Natural killer cell (primary cell): ENCODE measurements around the gene PRR23E. TPM values are rescaled to one million over a fixed set of nuclear protein-coding genes. Genes with fewer than 3 reads are reported as not detected.

Source experiments
- ATAC-seq, 3 donors: fragments of 150-1000 bp in 2 of 3; fragments of 200-7000 bp in 1 of 3; cut with Tn5 transposase; 1 replicate in 1 of 3; 2 replicates in 2 of 3; pipeline ENCODE4 v1.10.0; 2021; ENCODE audit warnings: mild to moderate bottlenecking in 2 of 3, moderate library complexity in 2 of 3
- DNase-seq, 2 donors: peaks; one replicate each; pipeline versions ENCODE4 v3.0.0 to v3.0.0-alpha.2; 2013 to 2021; ENCODE audit warnings: mixed read lengths in 1 of 2
- H3K27ac ChIP-seq: one replicate; pipeline ENCODE4 v1.5.1; 2013; ENCODE audit warnings: mild to moderate bottlenecking, low read length
- H3K27me3 ChIP-seq: one replicate; pipeline ENCODE4 v1.6.1; 2013; ENCODE audit warnings: low read length; ENCODE audit not compliant: control insufficient read depth, insufficient read depth
- H3K36me3 ChIP-seq: one replicate; pipeline ENCODE4 v1.6.1; 2013; ENCODE audit warnings: low read length; ENCODE audit not compliant: control insufficient read depth, insufficient read depth
- H3K4me1 ChIP-seq: one replicate; pipeline ENCODE4 v1.6.1; 2013; ENCODE audit warnings: low read length; ENCODE audit not compliant: control insufficient read depth, insufficient read depth
- H3K4me3 ChIP-seq: one replicate; pipeline ENCODE4 v1.5.1; 2013; ENCODE audit warnings: low read length
- H3K9me3 ChIP-seq: one replicate; pipeline ENCODE4 v1.6.1; 2013; ENCODE audit warnings: low read length; ENCODE audit not compliant: control insufficient read depth, insufficient read depth
- H3K27ac Mint-ChIP-seq, 2 donors: one replicate each; pipeline ENCODE4 v1.8.0; 2022; ENCODE audit warnings: mild to moderate bottlenecking in 2 of 2, mixed read lengths in 2 of 2, moderate library complexity in 1 of 2
- H3K27me3 Mint-ChIP-seq, 2 donors: one replicate each; pipeline ENCODE4 v1.8.0; 2022; ENCODE audit warnings: low read depth in 2 of 2, mixed read lengths in 2 of 2
- H3K36me3 Mint-ChIP-seq: one replicate; pipeline ENCODE4 v1.8.0; 2022; ENCODE audit warnings: mixed read lengths
- H3K4me1 Mint-ChIP-seq, 2 donors: one replicate each; pipeline ENCODE4 v1.8.0; 2022; ENCODE audit warnings: mixed read lengths in 2 of 2
- H3K4me3 Mint-ChIP-seq: one replicate; pipeline ENCODE4 v1.8.0; 2022; ENCODE audit warnings: mild to moderate bottlenecking, moderate library complexity, mixed read lengths
- H3K9me3 Mint-ChIP-seq, 2 donors: one replicate each; pipeline ENCODE4 v1.8.0; 2022; ENCODE audit warnings: mixed read lengths in 2 of 2
- CTCF ChIP-seq: fragments of 200-600 bp; IDR thresholded peaks from one replicate; pipeline ENCODE4 v1.8.0; 2022; ENCODE audit warnings: antibody characterized with exemption
- WGBS: methylation state at CpG from one replicate; pipeline ENCODE4 v1.1.7; 2013; ENCODE audit warnings: missing lambda C conversion rate; ENCODE audit not compliant: insufficient coverage; 5-methylcytosine and 5-hydroxymethylcytosine counted together
- intact Hi-C: fragments of 100-400 bp; cut with micrococcal nuclease; formaldehyde crosslinking; loops from one replicate; pipeline ENCODE4 v1.14.2; 2022
- total RNA-seq, 4 donors: library from RNA; stranded (reverse); fragments of 120-200 nt in 1 of 4; gene quantifications; one replicate each; pipeline versions ENCODE4 v1.2.3 to v1.2.4, GENCODE V29; 2013 to 2022

Gene PRR23E
- total RNA-seq, 3 donors from 2014 or later (not counting 1 experiment from before 2014, with no cell fraction given) = not detected

- intact Hi-C loops = no loop called here
- Histone ChIP-seq H3K27ac (no peak overlapping the region), H3K36me3 (no peaks in the 10 kb centered on the region), H3K4me3 (no peak overlapping the region), H3K9me3 (no peaks in the 10 kb centered on the region), H3K4me1 (no peaks in the 10 kb centered on the region), H3K27me3 (no peaks in the 10 kb centered on the region)
- Mint-ChIP-seq H3K4me1 (peaks cover 0 to 4% of the 10 kb centered on the region in 2 donors), H3K36me3 (no peaks in the 10 kb centered on the region), H3K9me3 (no peaks in the 10 kb centered on the region), H3K27ac (no peak overlapping the region), H3K4me3 (no peak overlapping the region), H3K27me3 (peaks cover 15 to 20% of the 10 kb centered on the region in 2 donors)
- TF ChIP-seq CTCF = no peak
- no peak for ATAC-seq
- 81% methylated on average over 1 of the region's 1 CpG for WGBS
- DNase-seq = no peak
Observed at GRCh38 chr3:127177226-127177625, 15.7 kb upstream of the PRR23E start.

- H3K27me3 Mint-ChIP-seq = peaks cover 0 to 9% of the 10 kb centered on the region in 2 donors
- no peaks in the 10 kb centered on the region for H3K4me1 ChIP-seq
- H3K9me3 Mint-ChIP-seq = no peaks in the 10 kb centered on the region
- DNase-seq = no peak
- intact Hi-C loops = no loop called here
- no peak for TF ChIP-seq CTCF
- H3K36me3 Mint-ChIP-seq = no peaks in the 10 kb centered on the region
- 73% methylated on average over 6 of the region's 6 CpGs for WGBS
- no peak overlapping the region for H3K27ac Mint-ChIP-seq
- no peak overlapping the region for H3K4me3 Mint-ChIP-seq
- no peaks in the 10 kb centered on the region for H3K4me1 Mint-ChIP-seq
- no peaks in the 10 kb centered on the region for H3K27me3 ChIP-seq
- no peaks in the 10 kb centered on the region for H3K9me3 ChIP-seq
- ATAC-seq = no peak
- no peak overlapping the region for H3K4me3 ChIP-seq
- no peaks in the 10 kb centered on the region for H3K36me3 ChIP-seq
- no peak overlapping the region for H3K27ac ChIP-seq
Observed at GRCh38 chr3:127180859-127181258, 12.1 kb upstream of the PRR23E start.

GRCh38 chr3:127182431-127182830 lies 10.5 kb upstream of the PRR23E start:
- no peak overlapping the region for H3K4me3 ChIP-seq
- no peaks in the 10 kb centered on the region for H3K4me1 ChIP-seq
- H3K4me3 Mint-ChIP-seq = no peak overlapping the region
- no peak overlapping the region for H3K27ac Mint-ChIP-seq
- no peaks in the 10 kb centered on the region for H3K36me3 Mint-ChIP-seq
- intact Hi-C loops = no loop called here
- no peaks in the 10 kb centered on the region for H3K27me3 ChIP-seq
- ATAC-seq = no peak
- H3K36me3 ChIP-seq = no peaks in the 10 kb centered on the region
- H3K9me3 ChIP-seq = no peaks in the 10 kb centered on the region
- H3K27me3 Mint-ChIP-seq = peaks cover 7 to 9% of the 10 kb centered on the region in 2 donors
- DNase-seq = no peak
- H3K27ac ChIP-seq = no peak overlapping the region
- no peaks in the 10 kb centered on the region for H3K4me1 Mint-ChIP-seq
- no peaks in the 10 kb centered on the region for H3K9me3 Mint-ChIP-seq
- 87% methylated on average over 7 of the region's 7 CpGs for WGBS
- no peak for TF ChIP-seq CTCF
